Testis (tissue), 3 donors: ENCODE data around the gene IVL. TPM values are rescaled to one million over a fixed set of nuclear protein-coding genes. Genes with fewer than 3 reads are reported as not detected.

ENCODE experiments used
- DNase-seq: peaks from one replicate; pipeline ENCODE4 v3.0.0-alpha.2; 2019
- H3K27ac ChIP-seq, 2 donors: fragments of 200-600 bp; sonication (generic); one replicate each; pipeline ENCODE4 v1.5.1; 2019
- H3K27me3 ChIP-seq: fragments of 200-600 bp; sonication (generic); one replicate; pipeline ENCODE4 v1.5.1; 2019
- H3K36me3 ChIP-seq: fragments of 200-600 bp; sonication (generic); one replicate; pipeline ENCODE4 v1.5.1; 2017; ENCODE audit warnings: low read depth; ENCODE audit errors: missing control alignments
- H3K4me1 ChIP-seq: fragments of 200-600 bp; sonication (generic); one replicate; pipeline ENCODE4 v1.5.1; 2019
- H3K4me3 ChIP-seq, 2 donors: fragments of 200-600 bp; sonication (generic); one replicate each; pipeline ENCODE4 v1.5.1; 2017 to 2019
- H3K9me3 ChIP-seq: fragments of 200-600 bp; sonication (generic); one replicate; pipeline ENCODE4 v1.5.1; 2017
- CTCF ChIP-seq, 3 experiments: fragments of 450-650 bp in 2 of 3; fragments of 200-600 bp in 1 of 3; sonication (generic) in 1 of 3; IDR thresholded peaks; one replicate each; pipeline ENCODE4 v1.5.1; 2016 to 2019; ENCODE audit warnings: antibody characterized with exemption in 3 of 3, mild to moderate bottlenecking in 2 of 3, moderate library complexity in 1 of 3
- POLR2A ChIP-seq: fragments of 450-650 bp; IDR thresholded peaks from one replicate; pipeline ENCODE4 v1.6.1; 2017; ENCODE audit warnings: antibody characterized with exemption, mild to moderate bottlenecking, moderate library complexity
- WGBS, 2 donors: methylation state at CpG; one replicate each; pipeline ENCODE4 v1.1.5; 2018; 5-methylcytosine and 5-hydroxymethylcytosine counted together
- intact Hi-C: fragments of 100-400 bp; cut with DNase I; formaldehyde crosslinking; loops from one replicate; pipeline ENCODE4 v1.15.1; 2023; ENCODE audit warnings: low total_unique reads
- polyA plus RNA-seq: library from polyadenylated mRNA; stranded (reverse); fragments of 350-450 nt; fragmentation: Illumina TruSeq; extraction: RNeasy Lipid Tissue Mini Kit (QIAGEN cat#74804); gene quantifications from one replicate; pipeline ENCODE4 v1.2.3, GENCODE V29; 2014; ENCODE audit warnings: low read depth, low replicate concordance; ENCODE audit not compliant: insufficient read depth
- total RNA-seq, 2 donors: library from RNA; depleted of rRNA; stranded (reverse); fragments of >200 nt; gene quantifications; one replicate each; pipeline ENCODE4 v1.2.3, GENCODE V29; 2016

The IVL gene
- total and polyA plus RNA-seq, 3 donors from 2014 or later: not detected

DNA sequence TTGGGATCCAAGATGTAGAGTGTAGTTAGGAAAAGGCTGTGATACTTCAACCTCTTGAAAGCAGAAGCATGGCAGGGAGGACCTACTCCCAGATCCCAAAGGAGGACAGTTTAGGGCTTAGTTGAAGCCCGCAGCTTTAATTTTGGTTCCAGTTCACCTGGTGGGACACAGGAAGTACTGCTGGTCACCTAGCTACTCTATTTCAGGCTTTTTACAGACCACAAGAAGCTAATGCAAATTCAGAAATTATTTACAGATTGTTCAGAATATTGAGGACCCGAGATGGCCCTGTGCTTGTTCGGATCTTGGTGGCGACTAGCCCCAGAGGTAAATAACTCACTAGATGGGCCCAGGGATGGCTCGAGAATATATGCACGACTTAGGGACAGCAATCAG is 36.6 kb upstream of the IVL start:
- H3K4me1 ChIP-seq: no peaks in the 10 kb centered on the region
- no peak for DNase-seq
- no peaks in the 10 kb centered on the region for H3K36me3 ChIP-seq
- WGBS, 2 donors: 62 to 72% methylated on average over 6 of the region's 6 CpGs
- H3K27me3 ChIP-seq: no peaks in the 10 kb centered on the region
- intact Hi-C loops: no loop called here
- no peaks in the 10 kb centered on the region for H3K9me3 ChIP-seq
- H3K4me3 ChIP-seq: no peak overlapping the region
- TF ChIP-seq POLR2A (no peak), CTCF (IDR thresholded peaks at IDR 0.05) (no peak)
- H3K27ac ChIP-seq: no peak overlapping the region

DNA sequence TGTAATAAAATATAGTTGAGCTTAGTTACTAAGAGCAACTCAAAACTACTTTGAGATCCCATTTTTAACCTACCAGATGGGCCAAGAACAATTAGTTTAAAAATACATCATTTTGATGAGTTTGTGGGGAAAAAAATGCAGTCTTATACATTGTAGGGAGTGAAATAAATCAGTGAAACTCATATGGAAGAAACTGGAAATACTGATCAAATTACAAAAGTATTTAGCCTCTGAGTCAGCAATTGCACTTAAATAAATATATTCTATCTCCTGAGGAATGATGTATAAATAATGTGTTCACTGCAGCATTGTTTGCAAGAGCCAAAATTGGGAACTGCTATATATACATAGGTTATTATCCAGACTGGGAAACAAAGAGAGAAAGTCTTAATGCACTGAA is 34.9 kb upstream of the IVL start:
- H3K9me3 ChIP-seq: no peaks in the 10 kb centered on the region
- DNase-seq: no peak
- no peak for TF ChIP-seq CTCF (IDR thresholded peaks at IDR 0.05)
- TF ChIP-seq POLR2A: no peak
- H3K27me3 ChIP-seq: no peaks in the 10 kb centered on the region
- intact Hi-C loops: no loop called here
- no peaks in the 10 kb centered on the region for H3K4me1 ChIP-seq
- H3K36me3 ChIP-seq: no peaks in the 10 kb centered on the region
- H3K27ac ChIP-seq: no peak overlapping the region
- no peak overlapping the region for H3K4me3 ChIP-seq

GRCh38 chr1:152876827-152877226 is 31.5 kb upstream of the IVL start:
- no peak overlapping the region for H3K4me3 ChIP-seq
- TF ChIP-seq POLR2A (no peak), CTCF (IDR thresholded peaks at IDR 0.05) (no peak)
- no peaks in the 10 kb centered on the region for H3K27me3 ChIP-seq
- H3K4me1 ChIP-seq: no peaks in the 10 kb centered on the region
- WGBS, 2 donors: 86 to 100% methylated on average over 1 of the region's 1 CpG
- H3K27ac ChIP-seq: no peak overlapping the region
- intact Hi-C loops: no loop called here
- H3K36me3 ChIP-seq: no peaks in the 10 kb centered on the region
- H3K9me3 ChIP-seq: no peaks in the 10 kb centered on the region
- no peak for DNase-seq

DNA sequence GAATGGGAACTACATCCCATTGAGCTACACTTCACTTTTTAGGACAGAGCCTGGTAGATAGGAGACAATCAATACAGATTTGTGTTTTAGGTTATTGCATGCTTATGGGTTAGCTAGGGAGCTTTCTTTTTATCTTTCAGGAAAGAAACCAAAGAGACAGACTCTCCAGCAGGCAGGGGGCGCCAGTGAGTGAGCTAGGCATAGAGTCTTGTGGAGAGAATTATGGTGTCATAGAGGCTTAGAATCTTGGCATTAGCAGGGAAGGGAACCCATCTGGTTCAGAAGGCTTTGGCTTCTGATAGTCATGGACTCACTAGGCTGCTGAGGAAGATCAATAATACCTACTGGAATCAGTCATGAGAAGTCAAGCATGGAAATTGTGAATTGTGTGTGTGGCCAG is 30.3 kb upstream of the IVL start, which contains the start of gene SMCP:
Gene SMCP (plus strand): TSS at position 281 of the 400 bp plus-strand sequence. CDS start 6,101 bp downstream, outside the sequence.
- no peak within 1 kb of the TSS for H3K4me3 ChIP-seq
- TF ChIP-seq POLR2A (no peak), CTCF (IDR thresholded peaks at IDR 0.05) (peak in 1 of 3 experiments; percentile 19)
- no peaks in the 10 kb centered on the region for H3K9me3 ChIP-seq
- no peak within 1 kb of the TSS for H3K27ac ChIP-seq
- DNase-seq: peak; percentile 66
- intact Hi-C loops: no loop called here
- no peaks in the 10 kb centered on the region for H3K4me1 ChIP-seq
- H3K27me3 ChIP-seq: no peaks in the 10 kb centered on the region
- no peaks in the 10 kb centered on the region for H3K36me3 ChIP-seq
- WGBS, 2 donors: 20 to 33% methylated on average over 1 of the region's 1 CpG

DNA sequence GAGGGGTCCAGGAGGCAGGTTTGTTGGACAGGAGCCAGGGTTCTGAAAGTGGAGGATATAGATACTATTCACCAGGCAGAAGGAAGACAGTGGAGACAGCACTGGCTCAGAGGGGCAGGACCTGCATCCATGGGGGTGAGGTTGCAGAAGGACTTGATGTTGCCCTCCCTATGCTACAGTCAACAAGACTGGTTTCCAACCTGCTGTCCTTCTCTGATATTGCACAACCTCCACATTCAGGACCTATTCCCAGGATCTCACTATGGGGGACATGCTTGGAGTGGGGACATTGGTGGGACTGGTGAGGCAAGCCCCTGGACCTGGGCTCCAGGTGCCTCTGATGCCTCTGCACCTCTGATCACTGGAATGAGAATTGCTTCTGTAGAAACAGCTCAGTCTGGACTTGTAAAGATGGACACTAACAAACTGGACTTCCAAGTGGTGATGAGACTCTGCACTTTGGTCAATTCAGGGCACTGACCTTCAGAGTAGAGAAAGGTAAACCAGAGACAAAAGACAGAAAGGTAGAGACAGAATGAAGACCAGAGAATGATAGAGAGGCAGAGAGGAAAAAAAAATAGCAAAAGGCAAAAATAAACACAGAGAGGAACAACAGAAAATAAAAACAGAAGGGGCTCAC is 28.7 kb upstream of the IVL start:
- Histone ChIP-seq H3K27ac (no peak overlapping the region), H3K4me1 (no peaks in the 10 kb centered on the region), H3K36me3 (no peaks in the 10 kb centered on the region), H3K4me3 (no peak overlapping the region), H3K9me3 (no peaks in the 10 kb centered on the region), H3K27me3 (no peaks in the 10 kb centered on the region)
- no peak for DNase-seq
- intact Hi-C loops: no loop called here
- no peak for TF ChIP-seq CTCF (IDR thresholded peaks at IDR 0.05)
- no peak for TF ChIP-seq POLR2A
